Activated CD4-positive, alpha-beta memory T cell treated with anti-CD3 and anti-CD28 coated beads for 36 hours (primary cell): ENCODE data around the gene RNF19B. TPM values are rescaled to one million over a fixed set of nuclear protein-coding genes. Genes with fewer than 3 reads are reported as not detected.

Experiments
- CTCF ChIA-PET: fragments of 350-600 bp; sonication (Branson Sonifier 250); formaldehyde crosslinking; loops from one replicate; lab custom pipeline; 2021; ENCODE audit warnings: antibody characterized with exemption, inconsistent platforms; lab: Charles Lee
- POLR2A ChIA-PET: fragments of 350-600 bp; sonication (Branson Sonifier 250); formaldehyde crosslinking; loops from one replicate; lab custom pipeline; 2021; ENCODE audit warnings: antibody characterized with exemption; lab: Charles Lee
- DNase-seq: peaks from one replicate; pipeline ENCODE4 v3.0.0-alpha.2; 2020
- H3K27ac Mint-ChIP-seq: one replicate; pipeline ENCODE4 v1.8.0; 2021; ENCODE audit warnings: mixed read lengths
- H3K27me3 Mint-ChIP-seq: one replicate; pipeline ENCODE4 v1.8.0; 2021; ENCODE audit warnings: mixed read lengths
- H3K36me3 Mint-ChIP-seq: one replicate; pipeline ENCODE4 v1.8.0; 2021; ENCODE audit warnings: mixed read lengths
- H3K4me1 Mint-ChIP-seq: one replicate; pipeline ENCODE4 v1.8.0; 2021; ENCODE audit warnings: low read depth, mixed read lengths
- H3K4me3 Mint-ChIP-seq: one replicate; pipeline ENCODE4 v1.8.0; 2021; ENCODE audit warnings: mild to moderate bottlenecking, mixed read lengths
- H3K9me3 Mint-ChIP-seq: one replicate; pipeline ENCODE4 v1.8.0; 2021; ENCODE audit warnings: mixed read lengths
- intact Hi-C: fragments of 100-400 bp; cut with micrococcal nuclease; formaldehyde crosslinking; loops from one replicate; pipeline ENCODE4 v1.15.1; 2023
- total RNA-seq, 2 experiments: library from RNA; stranded (reverse); gene quantifications; one replicate each; pipeline ENCODE4 v1.2.3, GENCODE V29; 2021

RNF19B gene
- total RNA-seq, 2 experiments from 2014 or later: 72.4 to 72.8 TPM

- CTCF ChIA-PET: interaction anchor here (4.0 kb wide), 1 partner anchor 89 kb away, joined by 17 read pairs; no protein-coding TSS in a partner anchor
Measured at GRCh38 chr1:32966900-32967299, 2.3 kb upstream of the RNF19B start.

DNA sequence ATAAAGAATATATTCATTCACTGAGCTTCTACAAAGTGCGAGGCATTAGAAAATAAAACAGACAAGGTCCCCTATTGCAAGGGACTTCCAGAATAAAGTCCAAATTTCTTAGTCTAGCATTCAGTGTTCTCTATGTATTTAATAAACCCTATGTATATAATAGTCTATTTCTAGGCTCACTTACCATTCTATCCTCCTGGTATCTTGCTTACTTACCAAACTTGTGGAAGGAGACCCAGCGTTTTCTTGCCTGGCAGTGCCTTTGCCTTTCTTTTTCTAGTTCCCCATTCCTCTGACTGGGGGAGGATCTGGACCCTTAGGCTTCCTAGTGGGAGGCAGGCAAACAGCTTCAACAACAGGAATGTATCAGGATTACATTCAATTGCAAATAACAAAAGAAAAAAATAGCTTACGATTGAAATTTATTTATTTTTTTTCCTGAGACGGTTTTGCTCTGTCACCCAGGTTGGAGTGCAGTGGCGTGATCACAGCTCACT, 690 bp upstream of the RNF19B start:
- peak overlapping the region; percentile 77 for H3K4me3 Mint-ChIP-seq
- ChIA-PET POLR2A (interaction anchor here (1.1 to 3.4 kb wide), 9 partner anchors 16 to 162 kb away, joined by 3 to 39 read pairs (median 12); no protein-coding TSS in a partner anchor), CTCF (interaction anchor here (0.6 to 4.0 kb wide), 3 partner anchors 15 to 113 kb away, joined by 3 to 17 read pairs (median 5); no protein-coding TSS in a partner anchor)
- H3K36me3 Mint-ChIP-seq: peaks cover 11% of the 10 kb centered on the region
- DNase-seq: no peak
- peaks cover 58% of the 10 kb centered on the region for H3K4me1 Mint-ChIP-seq
- H3K27ac Mint-ChIP-seq: peak overlapping the region; percentile 80
- intact Hi-C loops: no loop called here
- no peaks in the 10 kb centered on the region for H3K9me3 Mint-ChIP-seq
- no peaks in the 10 kb centered on the region for H3K27me3 Mint-ChIP-seq

More at GRCh38 chr1:32966900-32967299, 2.3 kb upstream of the RNF19B start:
- Mint-ChIP-seq H3K4me3 (no peak overlapping the region), H3K4me1 (peaks cover 57% of the 10 kb centered on the region), H3K9me3 (no peaks in the 10 kb centered on the region), H3K27ac (peak overlapping the region; percentile 53), H3K27me3 (peaks cover 13% of the 10 kb centered on the region), H3K36me3 (peaks cover 11% of the 10 kb centered on the region)
- DNase-seq: no peak
- intact Hi-C loops: no loop called here
- POLR2A ChIA-PET: no interaction called here

- Mint-ChIP-seq H3K27ac (peak overlapping the region; percentile 76), H3K9me3 (no peaks in the 10 kb centered on the region), H3K27me3 (no peaks in the 10 kb centered on the region), H3K4me3 (peak overlapping the region; percentile 83), H3K4me1 (peaks cover 63% of the 10 kb centered on the region), H3K36me3 (peaks cover 11% of the 10 kb centered on the region)
- ChIA-PET CTCF (interaction anchor here (0.5 to 4.0 kb wide), 5 partner anchors 17 to 163 kb away, joined by 3 to 17 read pairs (median 4); no protein-coding TSS in a partner anchor), POLR2A (interaction anchor here (0.7 to 3.4 kb wide), 16 partner anchors 11 to 164 kb away, joined by 3 to 39 read pairs (median 6); no protein-coding TSS in a partner anchor)
- intact Hi-C loops: loop anchor here (1.0 kb wide), 3 partner anchors 17 to 147 kb away; partner anchors contain the start of genes S100PBP and YARS1
- peak; percentile 75 for DNase-seq
Measured at GRCh38 chr1:32963746-32964460, 706 bp downstream of the RNF19B start.

DNA sequence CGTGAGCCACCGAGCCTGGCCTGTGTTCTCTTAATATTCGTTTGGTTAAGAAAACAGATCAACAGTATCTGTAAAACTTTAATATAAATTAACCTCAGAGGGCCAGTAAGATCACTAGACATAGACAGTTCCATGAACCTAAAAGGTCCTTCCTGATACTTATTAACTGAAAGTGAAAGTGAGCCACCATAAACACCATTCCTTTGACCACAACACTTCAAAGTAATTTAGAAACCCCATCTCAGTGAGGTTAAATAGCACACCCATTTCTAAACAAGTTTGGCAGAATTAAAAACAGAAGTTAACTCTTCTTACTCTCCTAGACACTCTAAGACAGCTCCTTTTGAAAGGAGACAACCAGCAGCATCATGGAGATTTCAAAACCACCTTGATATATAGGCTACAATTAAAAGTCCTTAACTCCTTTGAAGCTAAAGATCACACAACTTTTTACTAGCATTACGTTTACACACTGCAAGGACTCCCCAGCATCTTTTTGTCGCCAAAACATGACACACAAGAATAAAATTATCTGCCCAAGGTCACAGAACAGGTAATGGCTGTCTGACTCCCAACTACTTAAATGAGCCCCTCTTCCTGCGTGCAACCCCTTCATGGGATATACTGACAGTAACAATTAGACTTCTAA, 2.2 kb downstream of the RNF19B start:
- DNase-seq: no peak
- intact Hi-C loops: no loop called here
- Mint-ChIP-seq H3K36me3 (peaks cover 13% of the 10 kb centered on the region), H3K27ac (peak overlapping the region; percentile 73), H3K9me3 (no peaks in the 10 kb centered on the region), H3K4me3 (peak overlapping the region; percentile 83), H3K4me1 (peaks cover 63% of the 10 kb centered on the region), H3K27me3 (no peaks in the 10 kb centered on the region)
- ChIA-PET POLR2A (interaction anchor here (0.6 to 3.4 kb wide), 5 partner anchors 19 to 63 kb away, joined by 3 to 22 read pairs (median 3); no protein-coding TSS in a partner anchor), CTCF (interaction anchor here (0.7 to 1.5 kb wide), 5 partner anchors 19 to 92 kb away, joined by 3 to 4 read pairs (median 3); no protein-coding TSS in a partner anchor)

- no peak for DNase-seq
- POLR2A ChIA-PET: interaction anchor here (0.6 to 1.0 kb wide), 2 partner anchors 8 to 20 kb away, joined by 3 to 5 read pairs; no protein-coding TSS in a partner anchor
- Mint-ChIP-seq H3K9me3 (no peaks in the 10 kb centered on the region), H3K4me3 (no peak overlapping the region), H3K4me1 (peaks cover 61% of the 10 kb centered on the region), H3K36me3 (peaks cover 13% of the 10 kb centered on the region), H3K27ac (peak overlapping the region; percentile 4), H3K27me3 (no peaks in the 10 kb centered on the region)
- CTCF ChIA-PET: interaction anchor here (0.6 to 1.3 kb wide), 2 partner anchors 23 to 57 kb away, joined by 3 read pairs; no protein-coding TSS in a partner anchor
- intact Hi-C loops: no loop called here
Measured at GRCh38 chr1:32960819-32961355, 3.7 kb downstream of the RNF19B start.

DNA sequence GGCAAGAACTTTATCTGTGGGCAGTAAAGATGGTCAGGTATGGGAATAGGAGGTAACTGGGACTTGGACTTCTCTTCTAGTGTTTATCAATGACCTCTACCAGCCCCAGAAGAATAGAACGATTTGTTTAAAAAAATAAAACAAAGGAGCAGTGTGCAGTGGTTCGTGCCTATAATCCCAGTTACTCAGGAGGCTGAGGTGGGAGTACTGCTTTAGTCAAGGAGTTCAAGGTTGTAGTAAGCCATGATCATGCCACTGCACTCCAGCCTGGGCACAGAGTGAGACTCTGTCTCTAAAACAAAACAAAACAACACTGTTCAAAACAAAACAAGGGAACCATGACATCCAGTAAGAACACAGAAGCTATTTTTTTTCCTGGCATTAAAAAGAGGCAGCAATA, 4.3 kb downstream of the RNF19B start:
- POLR2A ChIA-PET: no interaction called here
- DNase-seq: no peak
- H3K9me3 Mint-ChIP-seq: no peaks in the 10 kb centered on the region
- H3K4me1 Mint-ChIP-seq: peaks cover 64% of the 10 kb centered on the region
- H3K27me3 Mint-ChIP-seq: no peaks in the 10 kb centered on the region
- H3K36me3 Mint-ChIP-seq: peaks cover 13% of the 10 kb centered on the region
- CTCF ChIA-PET: interaction anchor here (0.6 kb wide), 1 partner anchor 57 kb away, joined by 3 read pairs; no protein-coding TSS in a partner anchor
- H3K27ac Mint-ChIP-seq: no peak overlapping the region
- H3K4me3 Mint-ChIP-seq: no peak overlapping the region
- intact Hi-C loops: no loop called here

DNA sequence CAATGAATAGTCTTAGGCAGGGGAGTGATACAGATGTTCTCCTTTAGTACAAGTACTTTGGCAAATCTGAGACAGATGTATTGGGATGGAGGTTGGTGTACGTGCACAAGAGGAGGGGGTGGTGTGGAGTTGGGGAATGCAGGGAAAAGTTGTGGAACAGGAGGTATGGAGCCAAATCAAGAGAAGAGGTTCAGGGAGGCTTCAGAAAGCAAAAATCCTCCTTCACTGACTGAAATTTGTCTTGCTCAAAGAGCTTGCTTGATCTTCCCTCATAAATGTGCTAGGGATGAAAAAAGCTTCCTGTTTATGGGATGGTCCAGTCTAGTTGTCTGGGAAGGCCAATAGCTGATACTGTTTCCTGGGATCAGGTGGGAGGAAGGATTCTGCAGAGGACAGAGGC, 5.8 kb downstream of the RNF19B start:
- CTCF ChIA-PET: interaction anchor here (0.8 to 2.0 kb wide), 2 partner anchors 26 to 82 kb away, joined by 3 to 4 read pairs; no protein-coding TSS in a partner anchor
- POLR2A ChIA-PET: interaction anchor here (0.9 to 1.1 kb wide), 3 partner anchors 26 to 72 kb away, joined by 3 to 6 read pairs (median 3); no protein-coding TSS in a partner anchor
- DNase-seq: no peak
- no peaks in the 10 kb centered on the region for H3K9me3 Mint-ChIP-seq
- peaks cover 13% of the 10 kb centered on the region for H3K36me3 Mint-ChIP-seq
- intact Hi-C loops: no loop called here
- no peaks in the 10 kb centered on the region for H3K27me3 Mint-ChIP-seq
- H3K4me3 Mint-ChIP-seq: no peak overlapping the region
- peak overlapping the region; percentile 15 for H3K27ac Mint-ChIP-seq
- H3K4me1 Mint-ChIP-seq: peaks cover 71% of the 10 kb centered on the region

GRCh38 chr1:32957017-32957416, 7.6 kb downstream of the RNF19B start:
- Mint-ChIP-seq H3K9me3 (no peaks in the 10 kb centered on the region), H3K36me3 (peaks cover 8% of the 10 kb centered on the region), H3K27ac (no peak overlapping the region), H3K4me1 (peaks cover 66% of the 10 kb centered on the region), H3K27me3 (no peaks in the 10 kb centered on the region), H3K4me3 (no peak overlapping the region)
- intact Hi-C loops: no loop called here
- POLR2A ChIA-PET: no interaction called here
- CTCF ChIA-PET: interaction anchor here (1.8 kb wide), 1 partner anchor 98 kb away, joined by 7 read pairs; no protein-coding TSS in a partner anchor
- no peak for DNase-seq

DNA sequence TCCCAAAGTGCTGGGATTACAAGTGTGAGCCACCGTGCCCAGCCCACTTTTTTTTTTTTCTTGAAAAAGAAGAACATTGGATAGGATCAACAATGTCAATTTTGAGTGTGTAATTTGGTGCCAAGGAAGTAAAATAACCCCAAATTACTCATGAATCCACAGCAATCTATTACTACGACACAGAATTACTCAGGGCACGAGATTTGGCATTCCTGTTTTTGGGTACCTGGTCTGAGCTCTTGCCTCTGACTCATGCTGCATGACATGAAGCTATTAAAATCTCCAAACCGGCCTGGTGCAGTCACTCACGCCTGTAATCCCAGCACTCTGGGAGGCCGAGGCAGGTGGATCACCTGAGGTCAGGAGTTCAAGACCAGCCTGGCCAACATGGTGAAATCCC, 10.4 kb downstream of the RNF19B start:
- H3K9me3 Mint-ChIP-seq: no peaks in the 10 kb centered on the region
- CTCF ChIA-PET: interaction anchor here (0.9 to 1.9 kb wide), 4 partner anchors 11 to 53 kb away, joined by 3 to 9 read pairs (median 4); no protein-coding TSS in a partner anchor
- peaks cover 10% of the 10 kb centered on the region for H3K36me3 Mint-ChIP-seq
- H3K4me1 Mint-ChIP-seq: peaks cover 49% of the 10 kb centered on the region
- intact Hi-C loops: no loop called here
- DNase-seq: no peak
- no peak overlapping the region for H3K4me3 Mint-ChIP-seq
- H3K27me3 Mint-ChIP-seq: no peaks in the 10 kb centered on the region
- peak overlapping the region; percentile 33 for H3K27ac Mint-ChIP-seq
- POLR2A ChIA-PET: interaction anchor here (0.7 to 1.6 kb wide), 3 partner anchors 10 to 70 kb away, joined by 3 to 5 read pairs (median 3); no protein-coding TSS in a partner anchor

DNA sequence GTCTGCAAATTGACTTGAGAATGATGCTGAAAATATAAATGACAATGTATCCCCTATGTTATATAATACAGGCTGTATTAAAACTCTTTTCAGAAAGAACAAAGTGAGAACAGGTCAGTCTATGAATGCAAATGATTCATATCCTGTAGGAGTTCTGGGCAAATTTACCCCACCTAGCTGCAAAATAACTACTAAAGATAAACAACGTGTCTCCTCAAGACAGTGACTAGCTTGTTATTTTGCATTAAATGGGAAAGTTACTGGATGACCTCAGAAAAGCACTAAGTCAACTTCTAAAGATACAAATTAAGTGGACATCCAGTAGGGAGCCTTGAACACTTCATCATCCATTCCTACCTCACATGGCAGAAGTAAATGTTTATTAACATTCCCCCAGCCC, 11.1 kb downstream of the RNF19B start:
- Mint-ChIP-seq H3K36me3 (peaks cover 15% of the 10 kb centered on the region), H3K9me3 (no peaks in the 10 kb centered on the region), H3K4me1 (peaks cover 48% of the 10 kb centered on the region), H3K4me3 (no peak overlapping the region), H3K27me3 (no peaks in the 10 kb centered on the region), H3K27ac (peak overlapping the region; percentile 62)
- DNase-seq: no peak
- POLR2A ChIA-PET: interaction anchor here (0.9 to 1.6 kb wide), 3 partner anchors 10 to 52 kb away, joined by 3 to 5 read pairs (median 3); no protein-coding TSS in a partner anchor
- CTCF ChIA-PET: interaction anchor here (0.8 to 1.9 kb wide), 9 partner anchors 10 to 101 kb away, joined by 3 to 9 read pairs (median 4); no protein-coding TSS in a partner anchor
- intact Hi-C loops: no loop called here

GRCh38 chr1:32949519-32949918, 15.1 kb downstream of the RNF19B start:
- H3K36me3 Mint-ChIP-seq: peaks cover 44% of the 10 kb centered on the region
- POLR2A ChIA-PET: interaction anchor here (2.0 kb wide), 1 partner anchor 15 kb away, joined by 7 read pairs; the partner anchor contains the start of gene RNF19B
- no peak for DNase-seq
- H3K4me1 Mint-ChIP-seq: peaks cover 26% of the 10 kb centered on the region
- H3K9me3 Mint-ChIP-seq: no peaks in the 10 kb centered on the region
- H3K27me3 Mint-ChIP-seq: no peaks in the 10 kb centered on the region
- no peak overlapping the region for H3K4me3 Mint-ChIP-seq
- CTCF ChIA-PET: interaction anchor here (1.5 to 2.4 kb wide), 2 partner anchors 9 to 15 kb away, joined by 3 to 5 read pairs; no protein-coding TSS in a partner anchor
- intact Hi-C loops: no loop called here
- no peak overlapping the region for H3K27ac Mint-ChIP-seq
